H1 (cell line): ENCODE measurements around the gene PLEKHO1. TPM values are rescaled to one million over a fixed set of nuclear protein-coding genes. Genes with fewer than 3 reads are reported as not detected.
A peak's percentile ranks its signal among the peaks of the same experiment; 100 is the strongest.

ENCODE experiments used
- CTCF ChIA-PET: fragments of 300-600 bp; sonication (Branson Sonifier 250); formaldehyde crosslinking; loops from one replicate; lab custom pipeline; 2021; ENCODE audit not compliant: partially characterized antibody; lab: Charles Lee
- POLR2A ChIA-PET: fragments of 300-600 bp; sonication (Branson Sonifier 250); formaldehyde crosslinking; loops from one replicate; lab custom pipeline; 2021; ENCODE audit warnings: inconsistent platforms; ENCODE audit not compliant: partially characterized antibody; lab: Charles Lee
- DNase-seq, 2 experiments: peaks; one replicate each; pipeline versions ENCODE4 v3.0.0 to v3.0.0-alpha.2; 2010 to 2022; ENCODE audit warnings: low spot score in 2 of 2, low read depth in 1 of 2, mixed read lengths in 1 of 2
- FAIRE-seq: peaks from 2 replicates; lab custom pipeline; 2011; peaks lifted over from hg19 to GRCh38; lab: Jason Lieb, UNC
- H2AFZ ChIP-seq: 2 replicates; pipeline ENCODE4 v1.8.1; 2012; ENCODE audit warnings: low read length, inconsistent platforms
- H2AK5ac ChIP-seq: 2 replicates; pipeline ENCODE4 v1.6.1; 2013; ENCODE audit warnings: low read depth, low read length
- H2BK120ac ChIP-seq: replicated peaks from 2 replicates; pipeline ENCODE3; 2013; ENCODE audit warnings: low read depth, low read length, inconsistent platforms
- H2BK12ac ChIP-seq: 2 replicates; pipeline ENCODE4 v1.6.1; 2013; ENCODE audit warnings: low read depth, low read length
- H2BK15ac ChIP-seq: 2 replicates; pipeline ENCODE4 v1.6.1; 2013; ENCODE audit warnings: low read length
- H2BK20ac ChIP-seq: 2 replicates; pipeline ENCODE4 v1.6.1; 2013; ENCODE audit warnings: low read length
- H2BK5ac ChIP-seq: 2 replicates; pipeline ENCODE4 v1.6.1; 2013; ENCODE audit warnings: low read depth, low read length
- H3K14ac ChIP-seq: 2 replicates; pipeline ENCODE4 v1.6.1; 2013; ENCODE audit warnings: inconsistent platforms; ENCODE audit not compliant: insufficient read length
- H3K18ac ChIP-seq: 2 replicates; pipeline ENCODE4 v1.6.1; 2013; ENCODE audit warnings: low read length; ENCODE audit errors: extremely low read depth
- H3K23ac ChIP-seq: 2 replicates; pipeline ENCODE4 v1.6.1; 2013; ENCODE audit warnings: inconsistent platforms; ENCODE audit not compliant: insufficient read length
- H3K23me2 ChIP-seq: 2 replicates; pipeline ENCODE4 v1.6.1; 2013; ENCODE audit warnings: low read depth, low read length
- H3K27ac ChIP-seq: 2 replicates; pipeline ENCODE4 v1.6.1; 2011; ENCODE audit warnings: low read depth, low read length, inconsistent platforms
- H3K27me3 ChIP-seq, 4 experiments: replicated peaks in 1 of 4; 1 replicate in 1 of 4; 2 replicates in 3 of 4; pipeline versions ENCODE4 v1.6.1 to v1.8.1; 2011 to 2013; ENCODE audit warnings: low read length in 3 of 4, mild to moderate bottlenecking in 3 of 4, inconsistent platforms in 2 of 4, mixed read lengths in 2 of 4, moderate library complexity in 1 of 4; ENCODE audit not compliant: control insufficient read depth in 3 of 4, insufficient read depth in 3 of 4; ENCODE audit errors: extremely low read depth in 1 of 4
- H3K36me3 ChIP-seq, 4 experiments: 2 replicates each; pipeline versions ENCODE4 v1.6.1 to v1.8.1; 2011 to 2013; ENCODE audit warnings: mild to moderate bottlenecking in 4 of 4, low read length in 3 of 4, moderate library complexity in 2 of 4, control low read depth in 1 of 4, inconsistent platforms in 1 of 4; ENCODE audit not compliant: insufficient read depth in 4 of 4, control insufficient read depth in 2 of 4
- H3K4ac ChIP-seq: replicated peaks from 2 replicates; pipeline ENCODE3; 2013; ENCODE audit warnings: low read length, low read depth, mixed read lengths, inconsistent platforms; ENCODE audit not compliant: insufficient read length
- H3K4me1 ChIP-seq, 4 experiments: replicated peaks in 1 of 4; 1 replicate in 1 of 4; 2 replicates in 3 of 4; pipeline versions ENCODE4 v1.6.1 to v1.8.1; 2011 to 2013; ENCODE audit warnings: low read length in 3 of 4, inconsistent platforms in 2 of 4, mixed read lengths in 1 of 4; ENCODE audit not compliant: insufficient read depth in 4 of 4, control insufficient read depth in 3 of 4
- H3K4me2 ChIP-seq, 2 experiments: 2 replicates each; pipeline versions ENCODE4 v1.6.1 to v1.8.1; 2011 to 2013; ENCODE audit warnings: low read depth in 2 of 2, low read length in 2 of 2, control low read depth in 1 of 2, inconsistent platforms in 1 of 2, mild to moderate bottlenecking in 1 of 2; ENCODE audit not compliant: insufficient read depth in 1 of 2
- H3K4me3 ChIP-seq, 4 experiments: fragments of 200-600, 300-600 bp in 1 of 4; sonication (generic), shearing (Covaris generic), sonication (Bioruptor Twin) in 1 of 4; 2 replicates each; pipeline versions ENCODE4 v1.5.1 to v1.8.1; 2011 to 2016; ENCODE audit warnings: low read length in 4 of 4, low read depth in 3 of 4, control low read depth in 2 of 4, inconsistent platforms in 2 of 4, mild to moderate bottlenecking in 2 of 4, mixed read lengths in 1 of 4, moderate library complexity in 1 of 4; ENCODE audit not compliant: insufficient read depth in 2 of 4; ENCODE audit errors: extremely low read depth in 1 of 4
- H3K56ac ChIP-seq: replicated peaks from 2 replicates; pipeline ENCODE3; 2013; ENCODE audit warnings: low read depth, mild to moderate bottlenecking, mixed read lengths, low read length, inconsistent platforms; ENCODE audit not compliant: insufficient read length
- H3K79me1 ChIP-seq: 2 replicates; pipeline ENCODE4 v1.6.1; 2013; ENCODE audit warnings: low read depth, low read length, control low read depth
- H3K79me2 ChIP-seq, 2 experiments: 2 replicates each; pipeline versions ENCODE4 v1.6.1 to v1.8.1; 2012 to 2013; ENCODE audit warnings: low read length in 2 of 2, mild to moderate bottlenecking in 2 of 2, inconsistent platforms in 1 of 2; ENCODE audit not compliant: insufficient read depth in 2 of 2, control insufficient read depth in 1 of 2
- H3K9ac ChIP-seq, 4 experiments: replicated peaks in 1 of 4; 1 replicate in 1 of 4; 2 replicates in 3 of 4; pipeline versions ENCODE4 v1.6.1 to v1.8.1; 2011 to 2013; ENCODE audit warnings: low read depth in 3 of 4, low read length in 3 of 4, control low read depth in 2 of 4, mild to moderate bottlenecking in 2 of 4, moderate library complexity in 2 of 4, inconsistent platforms in 1 of 4; ENCODE audit errors: extremely low read depth in 1 of 4
- H3K9me3 ChIP-seq, 2 experiments: 2 replicates each; pipeline versions ENCODE4 v1.6.1 to v1.8.1; 2012 to 2013; ENCODE audit warnings: mild to moderate bottlenecking in 2 of 2, moderate library complexity in 2 of 2, control low read depth in 1 of 2, inconsistent platforms in 1 of 2, low read depth in 1 of 2, low read length in 1 of 2, mixed read lengths in 1 of 2; ENCODE audit not compliant: insufficient read depth in 2 of 2
- H4K20me1 ChIP-seq, 2 experiments: replicated peaks in 1 of 2; 2 replicates each; pipeline versions ENCODE3 to v1.8.1; 2011 to 2013; ENCODE audit warnings: inconsistent platforms in 2 of 2, low read length in 2 of 2, mild to moderate bottlenecking in 1 of 2; ENCODE audit not compliant: insufficient read depth in 2 of 2, control insufficient read depth in 1 of 2
- H4K5ac ChIP-seq: 2 replicates; pipeline ENCODE4 v1.6.1; 2013; ENCODE audit warnings: low read length, low read depth, mixed read lengths, inconsistent platforms; ENCODE audit not compliant: insufficient read length
- H4K8ac ChIP-seq: 2 replicates; pipeline ENCODE4 v1.8.0; 2013; ENCODE audit warnings: mild to moderate bottlenecking, moderate library complexity, low read length, inconsistent platforms; ENCODE audit not compliant: insufficient read depth; ENCODE audit errors: extremely low read depth
- H4K91ac ChIP-seq: replicated peaks from 2 replicates; pipeline ENCODE3; 2013; ENCODE audit warnings: low read length, mixed read lengths, inconsistent platforms; ENCODE audit not compliant: insufficient read length
- BRCA1 ChIP-seq: IDR thresholded peaks from 2 replicates; pipeline ENCODE4 v1.6.1; 2012; ENCODE audit warnings: low read depth, low read length, improper control_type of control experiment
- CBX5 ChIP-seq: fragments of 300-800, 300-1000 bp; sonication (generic); IDR thresholded peaks from 2 replicates; pipeline ENCODE4 v1.7.1; 2016; ENCODE audit warnings: antibody characterized with exemption, low read length, low read depth
- CHD2 ChIP-seq: IDR thresholded peaks from 2 replicates; pipeline ENCODE4 v1.6.1; 2012; ENCODE audit warnings: low read length, improper control_type of control experiment
- CREB1 ChIP-seq: IDR thresholded peaks from 2 replicates; pipeline ENCODE4 v1.6.1; 2012; ENCODE audit warnings: inconsistent platforms
- GABPA ChIP-seq: IDR thresholded peaks from 2 replicates; pipeline ENCODE4 v1.6.1; 2011; ENCODE audit warnings: mild to moderate bottlenecking, low read length, moderate library complexity, borderline replicate concordance; ENCODE audit not compliant: insufficient read depth
- KDM4A ChIP-seq: IDR thresholded peaks from one replicate; pipeline ENCODE4 v1.7.1; 2012; ENCODE audit warnings: low read depth, mild to moderate bottlenecking, moderate library complexity, low read length, inconsistent platforms; ENCODE audit not compliant: severe bottlenecking
- POLR2AphosphoS5 ChIP-seq: IDR thresholded peaks from 2 replicates; pipeline ENCODE4 v1.6.1; 2011; ENCODE audit warnings: low read depth, low read length
- SAP30 ChIP-seq: fragments of 300-600 bp; sonication (generic); IDR thresholded peaks from 2 replicates; pipeline ENCODE4 v1.7.1; 2012; ENCODE audit warnings: low read length, moderate library complexity, mild to moderate bottlenecking, inconsistent platforms; ENCODE audit not compliant: insufficient read depth, insufficient replicate concordance
- SIN3A ChIP-seq, 2 experiments: IDR thresholded peaks in 1 of 2; conservative IDR thresholded peaks in 1 of 2; 2 replicates each; pipeline ENCODE4 v1.6.1; 2011 to 2012; ENCODE audit warnings: low read length in 2 of 2, improper control_type of control experiment in 1 of 2, low read depth in 1 of 2, mild to moderate bottlenecking in 1 of 2
- SIRT6 ChIP-seq: IDR thresholded peaks from one replicate; pipeline ENCODE4 v1.7.1; 2012; ENCODE audit warnings: low read length, inconsistent platforms
- SUZ12 ChIP-seq: fragments of 200-600 bp; sonication (generic); IDR thresholded peaks from 2 replicates; pipeline ENCODE4 v1.6.1; 2012; ENCODE audit warnings: mild to moderate bottlenecking, inconsistent platforms, low read length, moderate library complexity, mixed read lengths
- WGBS, 2 experiments: shearing (Covaris generic) in 1 of 2; methylation state at CpG; one replicate each; pipeline versions ENCODE4 v1.1.6 to v1.1.7; 2013 to 2015; ENCODE audit warnings: low lambda C conversion rate in 2 of 2, mixed read lengths in 2 of 2, inconsistent platforms in 1 of 2, low coverage in 1 of 2, missing lambda C conversion rate in 1 of 2; ENCODE audit not compliant: insufficient replicate concordance in 2 of 2, insufficient coverage in 1 of 2, insufficient read length in 1 of 2; ENCODE audit errors: extremely low coverage in 1 of 2, missing lambda C conversion rate in 1 of 2; 5-methylcytosine and 5-hydroxymethylcytosine counted together
- polyA plus RNA-seq, 7 experiments: library from polyadenylated mRNA; depleted of rRNA in 3 of 7; stranded (reverse) in 5 of 7; unstranded in 2 of 7; fragments of >200 nt in 5 of 7; fragments of 200-250 nt in 2 of 7; gene quantifications; 1 replicate in 5 of 7; 2 replicates in 1 of 7; 4 replicates in 1 of 7; pipeline versions ENCODE4 v1.2.1 to v1.2.3, GENCODE V29; 2011 to 2013; ENCODE audit warnings: missing spikeins in 2 of 7, mixed read lengths in 2 of 7
- total RNA-seq: library from RNA; stranded (reverse); fragmentation: NEBNext Ultra II Directional; extraction: Animal tissue kit (Norgen Biotek cat#: 25700); gene quantifications from 2 replicates; pipeline ENCODE4 v1.2.1, GENCODE V29; 2021

Gene PLEKHO1
- total and polyA plus RNA-seq, 2 of the 8 experiments (the other 6 are each of a cell fraction or from before 2014, with no cell fraction given), result 23.2 to 37.0 TPM

DNA sequence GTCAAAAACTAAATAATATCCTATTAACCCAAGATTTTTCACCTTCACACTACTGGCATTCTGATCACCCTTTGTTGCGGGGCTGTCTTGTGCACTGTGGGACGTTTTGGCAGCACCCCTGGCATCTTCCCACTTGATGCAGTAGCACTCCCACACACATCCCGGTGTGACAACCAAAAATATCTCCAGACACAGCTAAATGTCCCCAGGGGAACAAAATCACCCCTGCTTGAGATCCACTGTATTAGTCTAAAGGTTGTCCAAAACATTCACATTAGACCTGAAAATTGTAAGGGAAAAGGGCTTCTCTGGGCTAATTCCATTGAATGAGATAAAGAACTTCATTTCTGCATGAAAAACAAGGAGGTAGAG lies 37.8 kb downstream of the PLEKHO1 start:
- H3K23ac ChIP-seq, result no peak overlapping the region
- ChIA-PET CTCF (interaction anchor here (0.6 to 3.5 kb wide), 45 partner anchors 8 to 306 kb away, joined by 3 to 43 read pairs (median 4); no protein-coding TSS in a partner anchor), POLR2A (interaction anchor here (0.6 to 3.5 kb wide), 10 partner anchors 17 to 381 kb away, joined by 3 to 22 read pairs (median 3); a partner anchor contains a TSS)
- H3K56ac ChIP-seq, result no peak overlapping the region
- H3K27me3 ChIP-seq, result no peaks in the 10 kb centered on the region
- peaks cover 0 to 3% (median 0%) of the 10 kb centered on the region in 4 experiments; a peak in 1 of 7 replicates for H3K4me1 ChIP-seq
- H3K23me2 ChIP-seq, result no peaks in the 10 kb centered on the region
- H3K9ac ChIP-seq, result no peak overlapping the region
- no peak for DNase-seq
- H2BK20ac ChIP-seq, result no peak overlapping the region
- H2BK15ac ChIP-seq, result no peak overlapping the region
- H2AK5ac ChIP-seq, result no peak overlapping the region
- WGBS, 2 experiments, result 43% methylated on average over 3 of the region's 3 CpGs; no CpG with 5 or more reads in 1 of the 2 experiments
- no peak overlapping the region for H3K14ac ChIP-seq
- no peak for FAIRE-seq
- no peak overlapping the region for H4K91ac ChIP-seq
- no peaks in the 10 kb centered on the region for H3K36me3 ChIP-seq
- no peak overlapping the region for H3K27ac ChIP-seq
- no peak for TF ChIP-seq POLR2AphosphoS5
- no peak for TF ChIP-seq BRCA1
- TF ChIP-seq SIRT6, result no peak
- TF ChIP-seq GABPA, result no peak
- TF ChIP-seq CREB1, result no peak
- TF ChIP-seq KDM4A, result no peak
- no peak for TF ChIP-seq SAP30
- no peak for TF ChIP-seq CHD2
- TF ChIP-seq SIN3A (conservative IDR thresholded peaks at IDR 0.05 in 1 of 2, IDR thresholded peaks at IDR 0.05 in 1 of 2; ENCODE audit: low read depth in 1 of 2, low read length in 2 of 2), result no peak
- TF ChIP-seq CBX5, result no peak
- no peak for TF ChIP-seq SUZ12
- H3K79me1 ChIP-seq, result no peaks in the 10 kb centered on the region
- H3K4me2 ChIP-seq, result no peak overlapping the region
- no peak overlapping the region for H3K4me3 ChIP-seq
- no peaks in the 10 kb centered on the region for H3K79me2 ChIP-seq
- no peak overlapping the region for H4K5ac ChIP-seq
- no peak overlapping the region for H3K4ac ChIP-seq
- no peak overlapping the region for H2BK5ac ChIP-seq
- H2BK120ac ChIP-seq, result no peak overlapping the region
- no peaks in the 10 kb centered on the region for H4K20me1 ChIP-seq
- no peak overlapping the region for H4K8ac ChIP-seq
- no peak overlapping the region for H2BK12ac ChIP-seq
- H3K18ac ChIP-seq, result no peak overlapping the region
- 0 out of 2 replicates have a peak overlapping the region, but pooled peaks have one; percentile 16 for H2AFZ ChIP-seq
- H3K9me3 ChIP-seq, result 0 out of 4 replicates have a peak, but pooled peaks cover 0 to 5% of the 10 kb centered on the region in 2 experiments
